Activated T-helper 9 cell treated with anti-CD3 and anti-CD28 coated beads, Interleukin-2, amount 50 U/mL, for 16 hours (primary cell): Measurements from ENCODE around the gene TSPOAP1.

ENCODE experiments used
- DNase-seq: peaks from one replicate; pipeline ENCODE4 v3.0.0-alpha.2; 2020; ENCODE audit warnings: low read depth

TSPOAP1 gene

GRCh38 chr17:58276423-58276822, 52.2 kb downstream of the TSPOAP1 start:
- no peak for DNase-seq

- no peak for DNase-seq
Measured at GRCh38 chr17:58275417-58275816, 53.2 kb downstream of the TSPOAP1 start.

GRCh38 chr17:58273453-58274104, 55.0 kb downstream of the TSPOAP1 start:
- no peak for DNase-seq

- DNase-seq, result no peak
Measured at GRCh38 chr17:58272367-58273280, 56.0 kb downstream of the TSPOAP1 start.

GRCh38 chr17:58271216-58271931, 57.2 kb downstream of the TSPOAP1 start:
- DNase-seq, result no peak

- no peak for DNase-seq
Measured at GRCh38 chr17:58270476-58271215, 57.9 kb downstream of the TSPOAP1 start.

GRCh38 chr17:58269557-58270291, 58.9 kb downstream of the TSPOAP1 start:
- no peak for DNase-seq

GRCh38 chr17:58268774-58269556, 59.6 kb downstream of the TSPOAP1 start:
- DNase-seq, result no peak

- no peak for DNase-seq
Measured at GRCh38 chr17:58268326-58268725, 60.3 kb downstream of the TSPOAP1 start.

- DNase-seq, result no peak
Measured at GRCh38 chr17:58267347-58268324, 61.0 kb downstream of the TSPOAP1 start.

- DNase-seq, result no peak
Measured at GRCh38 chr17:58265902-58266875, 62.4 kb downstream of the TSPOAP1 start.

GRCh38 chr17:58265271-58265670, 63.3 kb downstream of the TSPOAP1 start:
- no peak for DNase-seq

- no peak for DNase-seq
Measured at GRCh38 chr17:58264407-58265103, 64.0 kb downstream of the TSPOAP1 start.

- DNase-seq, result no peak
Measured at GRCh38 chr17:58263773-58264172, 64.8 kb downstream of the TSPOAP1 start.

- DNase-seq, result no peak
Measured at GRCh38 chr17:58262149-58262548, 66.4 kb downstream of the TSPOAP1 start.

GRCh38 chr17:58254803-58255202, 73.8 kb downstream of the TSPOAP1 start:
- DNase-seq, result no peak

- no peak for DNase-seq
Measured at GRCh38 chr17:58253082-58253481, 75.5 kb downstream of the TSPOAP1 start.
